ENCODE data around the gene SDF2L1. TPM values are rescaled to one million over a fixed set of nuclear protein-coding genes. Genes with fewer than 3 reads are reported as not detected.

SDF2L1 gene
- total and polyA plus RNA-seq, 2 of the 13 experiments (the other 11 are each of a cell fraction or from before 2014, with no cell fraction given) = 18.0 to 57.4 TPM

DNA sequence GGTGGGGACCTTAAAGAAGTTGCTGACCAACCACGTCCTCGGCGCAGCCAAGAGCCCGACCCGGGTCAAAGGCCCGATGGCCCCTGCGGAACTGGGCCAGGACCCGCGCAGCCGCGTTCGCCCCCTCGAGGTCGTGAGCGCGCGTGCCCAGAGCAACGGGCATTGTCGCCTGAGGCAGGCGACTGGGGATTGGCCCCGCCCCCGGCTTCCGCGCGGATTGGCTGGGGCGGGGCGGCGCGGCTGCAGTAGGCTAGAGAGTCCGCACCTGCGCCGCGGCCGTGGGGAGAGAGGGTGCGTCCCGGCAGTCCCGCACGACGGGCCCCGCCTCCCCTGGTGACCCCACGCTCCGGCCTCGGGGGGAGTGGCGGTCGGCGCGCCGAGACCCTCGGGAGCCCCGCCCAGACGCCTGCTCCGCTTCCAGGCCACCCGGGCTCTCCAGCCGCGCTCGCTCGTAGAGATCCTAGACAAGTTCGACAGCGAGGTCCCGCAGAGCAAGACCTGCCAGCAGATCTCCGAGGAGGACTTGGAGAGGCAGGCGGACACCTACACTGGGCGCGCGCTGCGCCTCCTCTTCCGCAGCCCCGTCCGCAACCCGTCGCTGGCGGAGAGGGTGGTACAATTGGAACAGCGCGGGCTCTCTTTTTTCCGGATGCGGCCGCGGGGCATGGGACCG lies 15.4 kb downstream of the SDF2L1 start (continued):
- TF ChIP-seq ZFP36L2 (CRISPR knock-in tag; IDR thresholded peaks at IDR 0.05) (no peak), HDAC1 (CRISPR knock-in tag; IDR thresholded peaks at IDR 0.05) (peak; percentile 59; the same call in 1 of the 2 replicates), ZNF546 (CRISPR knock-in tag; conservative IDR thresholded peaks at IDR 0.05) (no peak), NR2F6 (IDR thresholded peaks at IDR 0.05) (no peak), NR2F6 (CRISPR knock-in tag; IDR thresholded peaks at IDR 0.05) (peak; percentile 53), ATF7 (IDR thresholded peaks at IDR 0.05) (no peak), ATF7 (CRISPR knock-in tag; IDR thresholded peaks at IDR 0.05) (no peak), CBX5 (CRISPR knock-in tag; IDR thresholded peaks at IDR 0.05; ENCODE audit: borderline replicate concordance) (no peak), THAP11 (CRISPR knock-in tag; IDR thresholded peaks at IDR 0.05) (peak; percentile 59), ZNF547 (CRISPR knock-in tag; IDR thresholded peaks at IDR 0.05) (peak; percentile 59; the same call in 1 of the 2 replicates), RBAK (CRISPR knock-in tag; IDR thresholded peaks at IDR 0.05) (0 out of 2 replicates have a peak, but pooled peaks have one; percentile 35), ARID2 (CRISPR knock-in tag; IDR thresholded peaks at IDR 0.05; ENCODE audit: borderline replicate concordance) (peak; percentile 91; the same call in 1 of the 2 replicates), KDM5B (CRISPR knock-in tag; IDR thresholded peaks at IDR 0.05; ENCODE audit: borderline replicate concordance) (peak; percentile 35; the same call in 1 of the 2 replicates), MLX (CRISPR knock-in tag; IDR thresholded peaks at IDR 0.05) (0 out of 2 replicates have a peak, but pooled peaks have one; percentile 37), SSRP1 (CRISPR knock-in tag; IDR thresholded peaks at IDR 0.05) (no peak), FOXK1 (CRISPR knock-in tag; IDR thresholded peaks at IDR 0.05; ENCODE audit: borderline replicate concordance, low read depth) (no peak), POLR2G (IDR thresholded peaks at IDR 0.05; ENCODE audit: low read depth, low read length) (peak; percentile 73), NCOA1 (CRISPR knock-in tag; IDR thresholded peaks at IDR 0.05) (peak; percentile 24; the same call in 1 of the 2 replicates), ZNF274 (CRISPR knock-in tag; IDR thresholded peaks at IDR 0.05) (peak; percentile 63; the same call in 1 of the 2 replicates), ZNF510 (CRISPR knock-in tag; IDR thresholded peaks at IDR 0.05; ENCODE audit: low read depth) (no peak), NFATC3 (CRISPR knock-in tag; IDR thresholded peaks at IDR 0.05) (no peak), ZSCAN29 (CRISPR knock-in tag; conservative IDR thresholded peaks at IDR 0.05) (no peak)
- TF ChIP-seq, protein P1, sequence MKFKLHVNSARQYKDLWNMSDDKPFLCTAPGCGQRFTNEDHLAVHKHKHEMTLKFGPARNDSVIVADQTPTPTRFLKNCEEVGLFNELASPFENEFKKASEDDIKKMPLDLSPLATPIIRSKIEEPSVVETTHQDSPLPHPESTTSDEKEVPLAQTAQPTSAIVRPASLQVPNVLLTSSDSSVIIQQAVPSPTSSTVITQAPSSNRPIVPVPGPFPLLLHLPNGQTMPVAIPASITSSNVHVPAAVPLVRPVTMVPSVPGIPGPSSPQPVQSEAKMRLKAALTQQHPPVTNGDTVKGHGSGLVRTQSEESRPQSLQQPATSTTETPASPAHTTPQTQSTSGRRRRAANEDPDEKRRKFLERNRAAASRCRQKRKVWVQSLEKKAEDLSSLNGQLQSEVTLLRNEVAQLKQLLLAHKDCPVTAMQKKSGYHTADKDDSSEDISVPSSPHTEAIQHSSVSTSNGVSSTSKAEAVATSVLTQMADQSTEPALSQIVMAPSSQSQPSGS (CRISPR knock-in tag; IDR thresholded peaks at IDR 0.05) = no peak
- TF ChIP-seq, protein P2, sequence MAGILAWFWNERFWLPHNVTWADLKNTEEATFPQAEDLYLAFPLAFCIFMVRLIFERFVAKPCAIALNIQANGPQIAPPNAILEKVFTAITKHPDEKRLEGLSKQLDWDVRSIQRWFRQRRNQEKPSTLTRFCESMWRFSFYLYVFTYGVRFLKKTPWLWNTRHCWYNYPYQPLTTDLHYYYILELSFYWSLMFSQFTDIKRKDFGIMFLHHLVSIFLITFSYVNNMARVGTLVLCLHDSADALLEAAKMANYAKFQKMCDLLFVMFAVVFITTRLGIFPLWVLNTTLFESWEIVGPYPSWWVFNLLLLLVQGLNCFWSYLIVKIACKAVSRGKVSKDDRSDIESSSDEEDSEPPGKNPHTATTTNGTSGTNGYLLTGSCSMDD (CRISPR knock-in tag; IDR thresholded peaks at IDR 0.05) = no peak
- TF ChIP-seq, protein P3, sequence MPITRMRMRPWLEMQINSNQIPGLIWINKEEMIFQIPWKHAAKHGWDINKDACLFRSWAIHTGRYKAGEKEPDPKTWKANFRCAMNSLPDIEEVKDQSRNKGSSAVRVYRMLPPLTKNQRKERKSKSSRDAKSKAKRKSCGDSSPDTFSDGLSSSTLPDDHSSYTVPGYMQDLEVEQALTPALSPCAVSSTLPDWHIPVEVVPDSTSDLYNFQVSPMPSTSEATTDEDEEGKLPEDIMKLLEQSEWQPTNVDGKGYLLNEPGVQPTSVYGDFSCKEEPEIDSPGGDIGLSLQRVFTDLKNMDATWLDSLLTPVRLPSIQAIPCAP (CRISPR knock-in tag; IDR thresholded peaks at IDR 0.05; ENCODE audit: low read depth) = no peak
- TF ChIP-seq, protein P4, sequence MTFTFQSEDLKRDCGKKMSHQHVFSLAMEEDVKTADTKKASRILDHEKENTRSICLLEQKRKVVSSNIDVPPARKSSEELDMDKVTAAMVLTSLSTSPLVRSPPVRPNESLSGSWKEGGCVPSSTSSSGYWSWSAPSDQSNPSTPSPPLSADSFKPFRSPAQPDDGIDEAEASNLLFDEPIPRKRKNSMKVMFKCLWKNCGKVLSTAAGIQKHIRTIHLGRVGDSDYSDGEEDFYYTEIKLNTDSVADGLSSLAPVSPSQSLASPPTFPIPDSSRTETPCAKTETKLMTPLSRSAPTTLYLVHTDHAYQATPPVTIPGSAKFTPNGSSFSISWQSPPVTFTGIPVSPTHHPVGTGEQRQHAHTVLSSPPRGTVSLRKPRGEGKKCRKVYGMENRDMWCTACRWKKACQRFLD (CRISPR knock-in tag; IDR thresholded peaks at IDR 0.05; ENCODE audit: borderline replicate concordance) = 0 out of 2 replicates have a peak, but pooled peaks have one; percentile 17
- TF ChIP-seq, protein P5, sequence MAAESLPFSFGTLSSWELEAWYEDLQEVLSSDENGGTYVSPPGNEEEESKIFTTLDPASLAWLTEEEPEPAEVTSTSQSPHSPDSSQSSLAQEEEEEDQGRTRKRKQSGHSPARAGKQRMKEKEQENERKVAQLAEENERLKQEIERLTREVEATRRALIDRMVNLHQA (CRISPR knock-in tag; IDR thresholded peaks at IDR 0.05) = no peak
